Measurements from ENCODE around the gene COQ10B. TPM values are rescaled to one million over a fixed set of nuclear protein-coding genes. Genes with fewer than 3 reads are reported as not detected.
"Not testable (repeated sequence)": the region's sequence is repeated elsewhere in the genome, so short reads cannot be mapped to it uniquely, and the experiment has no call there.

Gene COQ10B
- total RNA-seq, 2 donors from 2014 or later, result 29.5 to 33.2 TPM

DNA sequence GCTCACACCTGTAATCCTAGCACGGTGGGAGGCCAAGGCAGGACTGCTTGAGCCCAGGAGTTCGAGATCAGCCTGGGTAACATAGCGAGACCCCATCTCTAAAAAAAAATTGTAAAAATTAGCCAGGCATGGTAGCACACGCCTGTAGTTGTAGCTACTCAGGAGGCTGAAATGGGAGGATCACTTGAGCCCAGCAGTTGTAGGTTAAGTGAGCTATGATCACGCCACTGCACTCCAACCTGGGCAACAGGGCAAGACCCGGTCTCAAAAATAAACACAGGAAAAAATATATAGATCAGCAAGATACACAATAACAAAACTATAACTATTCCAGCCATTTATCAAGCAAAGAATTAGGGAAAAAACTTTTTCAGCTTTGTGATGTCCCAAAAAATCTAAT, 21.5 kb upstream of the COQ10B start:
- peaks cover 0 to 63% of the 10 kb centered on the region in 2 donors for H3K4me1 ChIP-seq
- H3K27ac ChIP-seq, result no peak overlapping the region
- no peak for DNase-seq (ENCODE audit: low spot score)

DNA sequence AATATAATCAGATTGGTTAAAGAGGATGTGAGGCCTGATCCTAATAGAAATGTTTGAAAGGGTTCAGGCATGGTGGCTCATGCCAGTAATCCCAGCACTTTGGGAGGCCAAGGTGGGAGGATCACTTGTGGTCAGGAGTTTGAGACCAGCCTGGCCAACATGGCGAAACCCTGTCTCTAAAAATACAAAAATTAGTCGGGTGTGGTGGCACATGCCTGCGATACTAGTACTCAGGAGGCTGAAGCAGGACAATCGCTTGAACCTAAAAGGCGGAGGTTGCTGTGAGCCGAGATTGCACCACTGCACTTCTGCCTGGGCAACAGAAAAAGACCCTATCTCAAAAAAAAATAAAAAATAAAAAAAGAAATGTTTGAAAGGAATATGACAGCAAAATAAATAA, 20.8 kb upstream of the COQ10B start:
- not testable (repeated sequence) for H3K9me3 ChIP-seq; H3K27me3 ChIP-seq; DNase-seq (ENCODE audit: low spot score); H3K36me3 ChIP-seq
- peak overlapping the region in 1 of 2 donors; percentile 7 for H3K27ac ChIP-seq
- H3K4me1 ChIP-seq, result peaks cover 0 to 56% of the 10 kb centered on the region in 2 donors
- peak overlapping the region in 1 of 2 donors; percentile 86 for H3K4me3 ChIP-seq

More for the DNA sequence above, 21.5 kb upstream of the COQ10B start:
- Histone ChIP-seq H3K9me3 (no peaks in the 10 kb centered on the region), H3K4me3 (no peak overlapping the region), H3K36me3 (no peaks in the 10 kb centered on the region), H3K27me3 (no peaks in the 10 kb centered on the region)
- TF ChIP-seq, protein P1, sequence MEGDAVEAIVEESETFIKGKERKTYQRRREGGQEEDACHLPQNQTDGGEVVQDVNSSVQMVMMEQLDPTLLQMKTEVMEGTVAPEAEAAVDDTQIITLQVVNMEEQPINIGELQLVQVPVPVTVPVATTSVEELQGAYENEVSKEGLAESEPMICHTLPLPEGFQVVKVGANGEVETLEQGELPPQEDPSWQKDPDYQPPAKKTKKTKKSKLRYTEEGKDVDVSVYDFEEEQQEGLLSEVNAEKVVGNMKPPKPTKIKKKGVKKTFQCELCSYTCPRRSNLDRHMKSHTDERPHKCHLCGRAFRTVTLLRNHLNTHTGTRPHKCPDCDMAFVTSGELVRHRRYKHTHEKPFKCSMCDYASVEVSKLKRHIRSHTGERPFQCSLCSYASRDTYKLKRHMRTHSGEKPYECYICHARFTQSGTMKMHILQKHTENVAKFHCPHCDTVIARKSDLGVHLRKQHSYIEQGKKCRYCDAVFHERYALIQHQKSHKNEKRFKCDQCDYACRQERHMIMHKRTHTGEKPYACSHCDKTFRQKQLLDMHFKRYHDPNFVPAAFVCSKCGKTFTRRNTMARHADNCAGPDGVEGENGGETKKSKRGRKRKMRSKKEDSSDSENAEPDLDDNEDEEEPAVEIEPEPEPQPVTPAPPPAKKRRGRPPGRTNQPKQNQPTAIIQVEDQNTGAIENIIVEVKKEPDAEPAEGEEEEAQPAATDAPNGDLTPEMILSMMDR (IDR thresholded peaks at IDR 0.05), result no peak

- no peak for DNase-seq (ENCODE audit: low spot score)
- peak overlapping the region; percentile 86 to 94 for H3K4me3 ChIP-seq
- H3K4me1 ChIP-seq, result peaks cover 0 to 42% of the 10 kb centered on the region in 2 donors
- peak overlapping the region; percentile 96 to 99 for H3K27ac ChIP-seq
- H3K9me3 ChIP-seq, result no peaks in the 10 kb centered on the region
- H3K36me3 ChIP-seq, result no peaks in the 10 kb centered on the region
- TF ChIP-seq, protein P1 (IDR thresholded peaks at IDR 0.05), result no peak
- no peaks in the 10 kb centered on the region for H3K27me3 ChIP-seq
Measured at GRCh38 chr2:197433780-197434438, 19.4 kb upstream of the COQ10B start.

DNA sequence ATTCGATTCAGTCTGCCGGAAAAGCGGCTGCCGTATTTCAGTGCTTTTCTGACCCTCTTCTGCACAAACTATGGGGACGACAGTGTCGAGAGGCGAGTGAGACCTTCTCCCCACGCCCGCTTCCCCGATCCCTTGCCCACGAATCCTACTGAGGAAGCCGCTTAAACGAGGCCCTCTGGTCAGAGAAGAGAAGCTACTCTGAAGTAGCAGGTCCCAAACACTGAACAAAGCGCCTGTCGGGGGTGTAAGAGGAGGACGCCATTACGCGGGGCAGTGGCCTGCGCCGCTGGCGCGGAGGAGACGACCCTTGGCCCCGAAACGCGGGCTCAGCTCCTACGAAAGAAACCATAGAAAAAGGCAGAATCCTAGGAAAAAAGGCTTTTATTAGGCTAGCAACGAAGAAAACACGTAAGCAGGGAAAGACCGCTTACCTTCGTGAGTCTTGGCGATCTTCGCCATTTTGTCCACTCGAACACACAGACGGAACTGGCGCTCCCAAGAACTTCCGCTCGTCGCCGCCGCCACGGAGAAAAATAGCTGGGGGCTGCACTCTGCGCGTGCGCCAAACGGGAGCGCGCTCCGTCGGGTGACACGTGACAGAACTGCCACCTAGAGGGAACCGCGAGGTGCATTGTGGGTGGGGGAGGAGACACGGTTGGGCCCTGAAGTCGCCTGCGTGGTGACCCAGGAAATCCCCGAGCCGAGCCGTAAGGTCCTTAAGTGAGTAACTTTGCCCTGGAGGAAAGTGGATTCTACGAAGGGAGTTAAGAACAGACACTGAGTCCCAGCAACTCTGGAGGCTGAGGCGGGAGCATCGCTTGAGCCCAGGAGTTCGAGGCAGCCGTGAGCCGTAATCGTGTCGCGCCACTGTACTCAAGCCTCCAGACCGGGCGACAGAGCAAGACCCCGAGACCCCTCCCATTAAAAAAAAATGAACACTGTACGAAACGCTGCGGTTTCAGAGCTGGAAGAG, 18.5 kb upstream of the COQ10B start, which contains the start of gene SF3B1:
Gene SF3B1, minus strand, starts transcription at position 488 of the 973 bp plus-strand sequence. Its CDS starts 29 bp downstream, at position 459.
- Histone ChIP-seq H3K4me1 (peaks cover 0 to 36% of the 10 kb centered on the region in 2 donors), H3K4me3 (peak within 1 kb of the TSS; percentile 86 to 94), H3K27me3 (no peaks in the 10 kb centered on the region), H3K36me3 (no peaks in the 10 kb centered on the region), H3K27ac (peak within 1 kb of the TSS; percentile 96 to 99), H3K9me3 (no peaks in the 10 kb centered on the region)
- peak; percentile 98 for DNase-seq (ENCODE audit: low spot score)
- TF ChIP-seq, protein P1 (IDR thresholded peaks at IDR 0.05), result no peak

GRCh38 chr2:197435598-197436420, 17.5 kb upstream of the COQ10B start:
- Histone ChIP-seq H3K27ac (peak overlapping the region; percentile 96 to 99), H3K4me1 (peaks cover 0 to 28% of the 10 kb centered on the region in 2 donors), H3K4me3 (peak overlapping the region; percentile 86 to 94), H3K27me3 (no peaks in the 10 kb centered on the region), H3K9me3 (no peaks in the 10 kb centered on the region), H3K36me3 (no peaks in the 10 kb centered on the region)
- TF ChIP-seq, protein P1 (IDR thresholded peaks at IDR 0.05), result no peak
- no peak for DNase-seq (ENCODE audit: low spot score)
